Measurements from ENCODE around the gene THBS3. TPM values are rescaled to one million over a fixed set of nuclear protein-coding genes. Genes with fewer than 3 reads are reported as not detected.

The THBS3 gene
- total RNA-seq, result 10 to 100 TPM; 21.2 to 23.6 TPM

GRCh38 chr1:155207806-155208540, at the start of gene THBS3:
TSS of gene THBS3 (minus strand) at chr1:155207897. CDS start at chr1:155207876, 21 bp downstream.
- no peaks in the 10 kb centered on the region for H3K27me3 Mint-ChIP-seq
- ChIA-PET CTCF (interaction anchor here (0.6 to 2.2 kb wide), 9 partner anchors 14 to 48 kb away, joined by 4 to 21 read pairs (median 5); partner anchors contain the start of genes ENTREP3 and KRTCAP2), POLR2A (no interaction called here)
- H3K4me1 Mint-ChIP-seq, result peaks cover 31% of the 10 kb centered on the region
- H3K27ac Mint-ChIP-seq, result peak within 1 kb of the TSS; percentile 91
- no peak for DNase-seq
- H3K4me3 Mint-ChIP-seq, result peak within 1 kb of the TSS; percentile 82
- H3K9me3 Mint-ChIP-seq, result no peaks in the 10 kb centered on the region
- H3K36me3 Mint-ChIP-seq (ENCODE audit: low read depth), result peaks cover 8% of the 10 kb centered on the region

GRCh38 chr1:155256058-155256852, 48.6 kb upstream of the THBS3 start:
- DNase-seq, result no peak
- ChIA-PET CTCF (interaction anchor here (0.7 to 2.2 kb wide), 2 partner anchors 48 to 49 kb away, joined by 4 to 5 read pairs; partner anchors contain the start of gene THBS3), POLR2A (no interaction called here)
- peak overlapping the region; percentile 78 for H3K4me3 Mint-ChIP-seq
- no peaks in the 10 kb centered on the region for H3K27me3 Mint-ChIP-seq
- peak overlapping the region; percentile 73 for H3K27ac Mint-ChIP-seq
- H3K36me3 Mint-ChIP-seq (ENCODE audit: low read depth), result peaks cover 29% of the 10 kb centered on the region
- H3K9me3 Mint-ChIP-seq, result no peaks in the 10 kb centered on the region
- H3K4me1 Mint-ChIP-seq, result peaks cover 51% of the 10 kb centered on the region

GRCh38 chr1:155255243-155256007, 47.7 kb upstream of the THBS3 start, which contains the start of gene ENTREP3:
TSS of gene ENTREP3 (minus strand) at chr1:155255483. CDS start at chr1:155254877, 606 bp downstream.
- Mint-ChIP-seq H3K9me3 (no peaks in the 10 kb centered on the region), H3K36me3 (ENCODE audit: low read depth) (peaks cover 23% of the 10 kb centered on the region), H3K27me3 (no peaks in the 10 kb centered on the region), H3K4me3 (peak within 1 kb of the TSS; percentile 78), H3K27ac (peak within 1 kb of the TSS; percentile 80), H3K4me1 (peaks cover 51% of the 10 kb centered on the region)
- DNase-seq, result peak; percentile 80
- ChIA-PET POLR2A (no interaction called here), CTCF (interaction anchor here (0.6 to 2.2 kb wide), 3 partner anchors 48 to 594 kb away, joined by 3 to 5 read pairs (median 4); partner anchors contain the start of gene THBS3)

GRCh38 chr1:155254714-155255242, 47.1 kb upstream of the THBS3 start:
- no peaks in the 10 kb centered on the region for H3K27me3 Mint-ChIP-seq
- H3K27ac Mint-ChIP-seq, result no peak overlapping the region
- H3K36me3 Mint-ChIP-seq (ENCODE audit: low read depth), result peaks cover 17% of the 10 kb centered on the region
- ChIA-PET POLR2A (no interaction called here), CTCF (interaction anchor here (0.6 to 2.2 kb wide), 3 partner anchors 48 to 595 kb away, joined by 3 to 5 read pairs (median 4); partner anchors contain the start of gene THBS3)
- peaks cover 49% of the 10 kb centered on the region for H3K4me1 Mint-ChIP-seq
- DNase-seq, result no peak
- peak overlapping the region; percentile 78 for H3K4me3 Mint-ChIP-seq
- no peaks in the 10 kb centered on the region for H3K9me3 Mint-ChIP-seq

GRCh38 chr1:155254228-155254713, 46.6 kb upstream of the THBS3 start:
- ChIA-PET CTCF (interaction anchor here (1.1 kb wide), 1 partner anchor 69 kb away, joined by 4 read pairs; no protein-coding TSS in a partner anchor), POLR2A (no interaction called here)
- H3K27ac Mint-ChIP-seq, result peak overlapping the region; percentile 73
- H3K9me3 Mint-ChIP-seq, result no peaks in the 10 kb centered on the region
- peaks cover 49% of the 10 kb centered on the region for H3K4me1 Mint-ChIP-seq
- H3K4me3 Mint-ChIP-seq, result peak overlapping the region; percentile 78
- peaks cover 15% of the 10 kb centered on the region for H3K36me3 Mint-ChIP-seq (ENCODE audit: low read depth)
- no peak for DNase-seq
- H3K27me3 Mint-ChIP-seq, result no peaks in the 10 kb centered on the region

GRCh38 chr1:155253797-155254196, 46.1 kb upstream of the THBS3 start:
- POLR2A ChIA-PET, result no interaction called here
- DNase-seq, result no peak
- H3K4me3 Mint-ChIP-seq, result peak overlapping the region; percentile 78
- no peaks in the 10 kb centered on the region for H3K9me3 Mint-ChIP-seq
- peaks cover 49% of the 10 kb centered on the region for H3K4me1 Mint-ChIP-seq
- peaks cover 15% of the 10 kb centered on the region for H3K36me3 Mint-ChIP-seq (ENCODE audit: low read depth)
- H3K27me3 Mint-ChIP-seq, result no peaks in the 10 kb centered on the region
- peak overlapping the region; percentile 73 for H3K27ac Mint-ChIP-seq
- CTCF ChIA-PET, result no interaction called here

- H3K9me3 Mint-ChIP-seq, result no peaks in the 10 kb centered on the region
- no peak overlapping the region for H3K27ac Mint-ChIP-seq
- H3K4me3 Mint-ChIP-seq, result peak overlapping the region; percentile 78
- H3K27me3 Mint-ChIP-seq, result no peaks in the 10 kb centered on the region
- POLR2A ChIA-PET, result no interaction called here
- DNase-seq, result no peak
- CTCF ChIA-PET, result no interaction called here
- H3K36me3 Mint-ChIP-seq (ENCODE audit: low read depth), result peaks cover 9% of the 10 kb centered on the region
- H3K4me1 Mint-ChIP-seq, result peaks cover 49% of the 10 kb centered on the region
Observed at GRCh38 chr1:155253208-155253607, 45.5 kb upstream of the THBS3 start.

GRCh38 chr1:155251566-155251965, 43.9 kb upstream of the THBS3 start:
- H3K9me3 Mint-ChIP-seq, result no peaks in the 10 kb centered on the region
- H3K4me1 Mint-ChIP-seq, result peaks cover 43% of the 10 kb centered on the region
- CTCF ChIA-PET, result interaction anchor here (0.7 to 5.0 kb wide), 35 partner anchors 8 to 738 kb away, joined by 3 to 72 read pairs (median 5); partner anchors contain the start of genes CLK2, FDPS, HCN3 and KRTCAP2
- no peak overlapping the region for H3K27ac Mint-ChIP-seq
- DNase-seq, result no peak
- H3K36me3 Mint-ChIP-seq (ENCODE audit: low read depth), result peaks cover under 1% of the 10 kb centered on the region
- H3K4me3 Mint-ChIP-seq, result no peak overlapping the region
- H3K27me3 Mint-ChIP-seq, result no peaks in the 10 kb centered on the region
- POLR2A ChIA-PET, result no interaction called here

- Mint-ChIP-seq H3K27me3 (no peaks in the 10 kb centered on the region), H3K9me3 (no peaks in the 10 kb centered on the region), H3K4me3 (peak overlapping the region; percentile 64), H3K36me3 (ENCODE audit: low read depth) (peaks cover 3% of the 10 kb centered on the region), H3K27ac (peak overlapping the region; percentile 74), H3K4me1 (peaks cover 44% of the 10 kb centered on the region)
- peak; percentile 97 for DNase-seq
- POLR2A ChIA-PET, result interaction anchor here (0.6 kb wide), 1 partner anchor 14 kb away, joined by 3 read pairs; no protein-coding TSS in a partner anchor
- CTCF ChIA-PET, result interaction anchor here (0.6 to 5.0 kb wide), 63 partner anchors 9 to 738 kb away, joined by 3 to 72 read pairs (median 4); partner anchors contain the start of genes ARHGEF2, CLK2, FDPS and HCN3
Observed at GRCh38 chr1:155250633-155251449, 43.1 kb upstream of the THBS3 start.

GRCh38 chr1:155250246-155250632, 42.5 kb upstream of the THBS3 start:
- Mint-ChIP-seq H3K27me3 (no peaks in the 10 kb centered on the region), H3K27ac (peak overlapping the region; percentile 81), H3K9me3 (no peaks in the 10 kb centered on the region), H3K4me1 (peaks cover 42% of the 10 kb centered on the region), H3K36me3 (ENCODE audit: low read depth) (peaks cover 3% of the 10 kb centered on the region), H3K4me3 (peak overlapping the region; percentile 64)
- ChIA-PET CTCF (interaction anchor here (0.6 to 5.0 kb wide), 43 partner anchors 10 to 739 kb away, joined by 3 to 72 read pairs (median 5); partner anchors contain the start of genes ARHGEF2, CLK2, FDPS and HCN3), POLR2A (interaction anchor here (0.6 kb wide), 1 partner anchor 15 kb away, joined by 3 read pairs; no protein-coding TSS in a partner anchor)
- no peak for DNase-seq
